Measurements from ENCODE around the gene NTN1. TPM values are rescaled to one million over a fixed set of nuclear protein-coding genes. Genes with fewer than 3 reads are reported as not detected.
"Not testable (repeated sequence)": the region's sequence is repeated elsewhere in the genome, so short reads cannot be mapped to it uniquely, and the experiment has no call there.

Gene NTN1
- total RNA-seq, 2 experiments from 2014 or later = 1.2 to 1.3 TPM

- CTCF ChIA-PET = no interaction called here
- peaks cover 44% of the 10 kb centered on the region for H3K4me1 Mint-ChIP-seq (ENCODE audit: low read depth)
- no peak for TF ChIP-seq CTCF (IDR thresholded peaks at IDR 0.05)
These were observed 234.5 kb downstream of the NTN1 start for GRCh38 chr17:9255833-9256232.

DNA sequence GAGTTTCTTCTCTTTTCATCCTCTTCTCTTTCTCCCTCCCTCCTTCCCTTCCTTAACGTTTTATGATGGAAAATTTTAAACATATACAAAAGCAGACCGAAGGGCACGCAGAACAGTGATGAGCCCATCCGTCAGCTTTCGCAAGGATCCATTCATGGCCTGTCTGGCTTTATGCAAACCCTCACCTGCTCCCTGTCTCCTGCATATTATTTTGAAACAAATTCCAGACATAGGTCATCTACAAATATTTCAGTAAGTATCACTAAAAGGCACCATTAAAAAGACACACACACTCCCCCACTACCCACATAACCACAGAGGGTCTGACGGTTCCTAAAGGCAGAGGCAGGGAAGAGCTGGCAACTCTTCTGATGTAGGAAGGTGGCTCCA lies 235.0 kb downstream of the NTN1 start:
- Mint-ChIP-seq H3K9me3 (no peaks in the 10 kb centered on the region), H3K36me3 (ENCODE audit: low read depth) (no peaks in the 10 kb centered on the region), H3K27ac (peak overlapping the region; percentile 32), H3K4me1 (ENCODE audit: low read depth) (peaks cover 40% of the 10 kb centered on the region), H3K4me3 (no peak overlapping the region), H3K27me3 (no peaks in the 10 kb centered on the region)
- ChIA-PET CTCF (no interaction called here), POLR2A (interaction anchor here (0.9 kb wide), 1 partner anchor 59 kb away, joined by 3 read pairs; no protein-coding TSS in a partner anchor)
- intact Hi-C loops (cut with micrococcal nuclease) = no loop called here
- no peak for DNase-seq
- ATAC-seq = no peak
- no peak for TF ChIP-seq CTCF (IDR thresholded peaks at IDR 0.05)

More at GRCh38 chr17:9255833-9256232, 234.5 kb downstream of the NTN1 start:
- no peak for ATAC-seq
- intact Hi-C loops (cut with micrococcal nuclease) = no loop called here
- POLR2A ChIA-PET = interaction anchor here (0.9 kb wide), 1 partner anchor 59 kb away, joined by 3 read pairs; no protein-coding TSS in a partner anchor
- Mint-ChIP-seq H3K9me3 (no peaks in the 10 kb centered on the region), H3K27ac (no peak overlapping the region), H3K36me3 (ENCODE audit: low read depth) (no peaks in the 10 kb centered on the region), H3K4me3 (no peak overlapping the region), H3K27me3 (no peaks in the 10 kb centered on the region)
- DNase-seq = no peak

DNA sequence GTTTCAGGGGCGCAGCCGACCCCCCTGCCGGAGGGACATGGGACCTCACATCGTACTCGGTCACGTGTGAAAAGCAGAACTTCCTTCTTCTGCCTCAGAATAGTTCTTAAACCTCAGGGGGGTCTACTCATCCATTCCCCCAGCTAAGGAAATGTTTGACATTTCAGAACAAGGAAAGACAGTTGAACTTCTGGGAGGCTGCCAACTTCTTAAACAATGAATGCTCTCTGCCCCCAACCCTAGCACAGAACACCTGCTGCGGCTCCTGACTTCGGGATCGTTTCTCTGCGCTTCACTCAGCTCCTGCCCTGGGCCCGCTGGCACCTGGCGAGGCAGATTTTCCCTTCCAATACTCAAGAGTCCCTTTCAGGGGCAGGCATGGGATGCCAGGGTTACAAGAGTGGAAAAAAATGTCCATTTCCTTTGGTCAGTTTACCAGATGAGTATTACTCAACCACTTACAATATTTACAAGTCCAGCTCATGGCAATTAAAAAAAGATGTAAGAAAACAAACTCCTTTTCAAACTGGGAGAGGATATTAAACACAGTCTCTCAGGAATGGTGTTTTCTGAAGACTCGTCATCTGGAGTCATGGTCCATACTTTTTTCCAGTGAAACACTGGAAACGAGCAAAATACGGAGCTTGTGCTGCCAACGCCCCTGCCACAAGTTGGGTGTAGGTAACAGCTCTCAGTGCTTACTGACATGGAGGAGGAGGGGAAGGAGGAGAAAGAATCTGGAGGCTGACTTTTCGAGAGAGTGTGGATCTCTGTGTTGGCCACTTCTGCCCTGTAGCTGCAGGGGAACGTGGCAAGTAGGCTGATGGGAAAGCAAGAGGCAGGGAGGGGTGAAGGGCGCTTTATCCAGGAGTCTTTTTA lies 235.7 kb downstream of the NTN1 start:
- ChIA-PET POLR2A (interaction anchor here (0.9 kb wide), 1 partner anchor 60 kb away, joined by 3 read pairs; no protein-coding TSS in a partner anchor), CTCF (no interaction called here)
- H3K4me1 Mint-ChIP-seq (ENCODE audit: low read depth) = peaks cover 42% of the 10 kb centered on the region
- H3K9me3 Mint-ChIP-seq = no peaks in the 10 kb centered on the region
- no peaks in the 10 kb centered on the region for H3K36me3 Mint-ChIP-seq (ENCODE audit: low read depth)
- intact Hi-C loops (cut with micrococcal nuclease) = no loop called here
- TF ChIP-seq CTCF (IDR thresholded peaks at IDR 0.05) = no peak
- no peak for ATAC-seq
- no peak overlapping the region for H3K4me3 Mint-ChIP-seq
- no peaks in the 10 kb centered on the region for H3K27me3 Mint-ChIP-seq
- no peak for DNase-seq
- H3K27ac Mint-ChIP-seq = peak overlapping the region; percentile 32

DNA sequence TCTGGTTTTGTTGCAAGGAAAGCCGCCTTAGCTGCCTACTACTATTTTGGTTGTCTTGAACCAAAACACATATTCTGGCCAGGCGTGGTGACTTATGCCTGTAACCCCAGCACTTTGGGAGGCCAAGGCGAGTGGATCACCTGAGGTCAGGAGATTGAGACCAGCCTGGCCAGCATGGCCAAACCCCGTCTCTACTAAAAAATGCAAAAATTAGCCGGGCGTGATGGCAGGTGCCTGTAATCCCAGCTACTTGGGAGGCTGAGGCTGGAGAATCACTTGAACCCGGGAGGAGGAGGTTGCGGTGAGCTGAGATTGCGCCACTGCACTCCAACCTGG lies 236.3 kb downstream of the NTN1 start:
- H3K27ac Mint-ChIP-seq; H3K27me3 Mint-ChIP-seq; H3K36me3 Mint-ChIP-seq (ENCODE audit: low read depth); POLR2A ChIA-PET; intact Hi-C loops (cut with micrococcal nuclease); CTCF ChIA-PET; H3K4me3 Mint-ChIP-seq; H3K9me3 Mint-ChIP-seq; ATAC-seq; DNase-seq: not testable (repeated sequence)
- H3K4me1 Mint-ChIP-seq (ENCODE audit: low read depth) = peaks cover 39% of the 10 kb centered on the region

DNA sequence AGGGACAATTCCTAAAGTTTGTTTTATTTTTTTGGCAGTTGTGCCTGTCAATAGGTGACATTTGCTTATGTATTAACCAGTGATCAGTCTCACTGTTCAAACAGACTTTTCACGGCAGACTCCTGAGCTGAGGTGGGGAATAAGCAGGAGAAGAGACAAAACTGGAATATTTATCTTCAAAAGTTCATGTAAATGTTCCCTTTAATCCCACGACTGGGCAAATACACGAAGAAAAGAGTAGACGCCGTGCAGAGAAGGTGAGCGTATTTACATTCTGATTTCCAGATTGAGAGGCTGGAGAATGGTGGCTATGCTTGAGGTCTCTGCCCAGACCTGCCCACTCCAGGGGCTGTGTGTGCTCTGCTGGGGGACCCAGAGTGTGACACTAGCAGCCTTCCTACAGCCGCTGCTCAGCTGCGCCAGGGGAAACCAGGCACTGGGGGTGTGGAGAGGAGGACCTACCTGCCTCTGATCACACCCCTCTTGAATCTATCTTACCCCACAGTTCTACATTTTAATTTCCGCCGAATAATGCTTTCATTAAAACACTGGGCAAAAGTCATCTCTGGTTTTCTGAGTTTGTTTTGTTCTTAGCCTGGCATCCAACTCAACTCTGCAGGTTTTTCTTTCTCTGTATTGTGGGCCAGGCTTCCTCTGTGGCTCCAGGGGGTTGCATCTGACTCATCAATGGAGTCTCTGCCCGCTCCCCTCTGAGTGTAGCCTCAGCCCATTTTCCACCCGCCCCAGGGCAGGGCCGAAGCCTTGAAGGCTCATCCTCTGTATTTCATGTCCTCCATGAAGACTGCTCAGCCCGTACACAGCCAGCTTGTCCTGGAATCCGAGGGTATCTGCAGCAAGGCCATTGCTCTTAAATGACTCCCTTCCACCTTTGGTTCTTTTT lies 237.1 kb downstream of the NTN1 start:
- H3K4me1 Mint-ChIP-seq (ENCODE audit: low read depth) = peaks cover 31% of the 10 kb centered on the region
- no peak overlapping the region for H3K4me3 Mint-ChIP-seq
- intact Hi-C loops (cut with micrococcal nuclease) = no loop called here
- no peaks in the 10 kb centered on the region for H3K27me3 Mint-ChIP-seq
- DNase-seq = peak; percentile 36
- H3K27ac Mint-ChIP-seq = no peak overlapping the region
- no peaks in the 10 kb centered on the region for H3K36me3 Mint-ChIP-seq (ENCODE audit: low read depth)
- ChIA-PET POLR2A (no interaction called here), CTCF (interaction anchor here (0.8 kb wide), 1 partner anchor 260 kb away, joined by 4 read pairs; no protein-coding TSS in a partner anchor)
- H3K9me3 Mint-ChIP-seq = no peaks in the 10 kb centered on the region
- ATAC-seq = peak; percentile 79
- no peak for TF ChIP-seq CTCF (IDR thresholded peaks at IDR 0.05)

Data from activated CD8-positive, alpha-beta T cell treated with anti-CD3 and anti-CD28 coated beads for 36 hours (primary cell).